Measurements from ENCODE around the gene ALS2CL.

Gene ALS2CL

DNA sequence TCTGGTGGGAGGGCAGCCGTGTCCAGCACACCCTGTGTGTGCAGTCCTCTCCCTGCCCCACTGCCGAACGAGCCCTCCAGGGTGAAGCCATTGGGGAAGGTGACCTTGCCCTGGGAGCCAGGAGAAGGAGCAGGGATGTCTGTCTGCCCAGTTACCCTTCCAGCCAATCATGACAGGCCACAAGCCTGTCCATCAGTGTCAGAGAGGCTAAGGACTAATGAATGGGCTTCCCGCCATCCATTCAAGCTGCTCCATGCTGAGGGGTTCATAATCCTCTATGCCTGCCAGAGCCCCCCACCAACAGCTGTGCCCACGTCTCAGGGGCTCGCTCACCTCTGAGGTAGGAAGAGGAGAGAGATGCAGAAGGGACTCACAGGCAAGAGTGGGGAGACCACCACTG lies 15.2 kb downstream of the ALS2CL start:
- no peak for DNase-seq (ENCODE audit: low spot score)

DNA sequence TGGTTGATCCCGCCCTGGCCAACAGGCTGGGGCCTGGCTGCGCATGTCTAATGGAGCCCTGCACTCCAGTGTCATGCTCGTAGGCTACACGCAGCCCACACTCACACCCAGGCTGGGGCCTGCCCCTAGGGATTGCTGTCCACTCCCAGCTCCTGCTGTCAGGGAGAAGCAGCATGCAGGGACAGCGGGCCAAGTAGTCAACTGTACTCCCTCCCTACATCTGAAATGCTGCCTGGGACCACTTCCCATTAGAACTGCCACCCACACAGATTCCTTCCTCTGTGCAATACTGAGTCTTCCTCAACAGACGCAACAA lies 16.1 kb downstream of the ALS2CL start:
- no peak for DNase-seq (ENCODE audit: low spot score)

DNA sequence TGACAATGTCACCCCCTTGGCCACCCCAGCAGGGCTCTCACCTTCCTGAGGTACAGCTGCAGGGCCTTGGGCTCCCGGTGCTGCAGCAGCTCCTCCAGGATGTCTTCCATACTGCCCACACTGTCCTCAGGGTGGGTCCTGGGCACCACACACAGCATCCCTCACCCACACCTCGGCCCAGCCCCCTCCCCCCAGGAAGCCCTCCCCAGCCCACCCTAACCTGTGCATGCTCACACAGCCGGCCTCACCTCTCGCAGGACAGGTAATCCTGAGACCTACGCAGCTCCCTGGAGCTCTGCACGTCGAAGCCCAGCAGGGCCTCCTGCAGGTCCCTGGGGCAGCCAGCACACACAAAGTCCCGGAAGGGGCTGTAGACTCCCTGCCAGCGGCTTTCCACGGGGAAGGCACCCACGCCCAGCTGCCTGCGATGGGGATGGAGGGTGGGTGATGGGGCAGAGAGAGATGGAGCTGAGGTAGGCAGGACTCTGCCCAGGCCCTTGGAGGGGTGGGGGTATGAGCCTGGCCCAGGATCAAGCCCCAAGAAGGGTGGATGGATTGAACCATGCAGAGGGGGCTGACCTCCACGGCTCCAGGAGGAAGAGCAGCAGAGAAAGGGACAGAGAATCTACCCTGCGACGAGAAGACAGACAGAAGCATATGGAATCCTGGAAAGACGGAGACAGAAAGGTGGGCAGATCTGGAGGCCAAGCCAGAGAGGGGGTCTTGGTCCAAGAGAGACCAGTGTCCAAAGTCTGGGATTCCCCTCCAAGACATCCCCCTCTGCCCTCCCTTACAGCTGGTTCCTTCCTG lies 16.7 kb downstream of the ALS2CL start:
- no peak for DNase-seq (ENCODE audit: low spot score)

DNA sequence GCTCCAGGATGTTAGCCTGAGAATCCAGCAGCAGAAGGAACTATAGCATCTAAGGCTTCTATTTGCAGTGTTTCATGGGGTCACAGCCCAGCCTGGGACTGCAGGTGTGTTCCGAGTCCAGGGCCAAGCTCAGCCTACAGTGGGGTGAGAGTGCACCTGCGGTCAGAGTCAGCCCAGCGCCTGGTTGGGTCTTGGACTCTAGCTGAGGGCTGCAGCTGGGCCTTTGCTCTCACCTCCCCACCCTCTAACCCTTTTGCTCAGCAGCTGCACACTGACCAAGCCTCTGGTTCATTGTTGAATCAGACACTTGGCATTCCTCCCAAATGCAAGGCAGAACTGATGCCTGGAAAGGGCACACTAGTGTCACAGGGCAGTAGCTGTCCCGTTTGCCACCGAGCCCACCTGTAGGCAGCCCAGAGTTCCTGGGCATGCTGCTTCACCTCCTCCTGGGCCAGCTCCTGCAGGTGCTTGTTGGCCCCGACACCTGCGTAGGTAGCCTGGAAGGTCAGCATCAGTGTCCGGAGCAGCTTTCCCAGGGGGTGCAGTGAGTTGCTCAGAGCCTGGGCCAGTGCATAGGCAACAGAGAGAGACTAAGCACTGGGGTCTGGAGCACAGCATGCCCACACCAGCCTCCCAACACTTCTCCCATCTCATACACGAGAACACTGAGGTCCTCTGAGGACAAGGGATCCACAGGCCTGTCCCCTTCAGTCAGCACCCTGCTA lies 17.5 kb downstream of the ALS2CL start:
- DNase-seq (ENCODE audit: low spot score) = no peak

DNA sequence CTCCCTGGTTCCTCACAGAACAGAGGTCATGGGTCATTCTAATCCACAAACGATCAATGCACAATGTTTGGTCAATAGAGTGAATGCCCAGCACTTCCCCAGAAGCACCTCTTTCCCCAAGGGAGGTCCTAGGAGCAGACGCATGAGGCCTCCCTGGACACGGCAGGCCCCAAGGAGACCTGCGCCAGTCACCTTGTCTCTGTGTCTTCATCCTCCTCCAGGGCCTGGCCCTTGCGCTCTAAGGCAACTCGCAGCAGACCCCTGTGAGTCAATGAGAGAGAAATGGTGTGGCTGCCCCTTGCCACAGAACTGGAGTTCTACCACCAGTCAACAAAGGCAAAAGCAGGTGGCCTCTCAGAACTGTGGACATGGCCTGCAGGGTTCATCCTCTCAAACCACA lies 18.1 kb downstream of the ALS2CL start:
- DNase-seq (ENCODE audit: low spot score) = no peak

DNA sequence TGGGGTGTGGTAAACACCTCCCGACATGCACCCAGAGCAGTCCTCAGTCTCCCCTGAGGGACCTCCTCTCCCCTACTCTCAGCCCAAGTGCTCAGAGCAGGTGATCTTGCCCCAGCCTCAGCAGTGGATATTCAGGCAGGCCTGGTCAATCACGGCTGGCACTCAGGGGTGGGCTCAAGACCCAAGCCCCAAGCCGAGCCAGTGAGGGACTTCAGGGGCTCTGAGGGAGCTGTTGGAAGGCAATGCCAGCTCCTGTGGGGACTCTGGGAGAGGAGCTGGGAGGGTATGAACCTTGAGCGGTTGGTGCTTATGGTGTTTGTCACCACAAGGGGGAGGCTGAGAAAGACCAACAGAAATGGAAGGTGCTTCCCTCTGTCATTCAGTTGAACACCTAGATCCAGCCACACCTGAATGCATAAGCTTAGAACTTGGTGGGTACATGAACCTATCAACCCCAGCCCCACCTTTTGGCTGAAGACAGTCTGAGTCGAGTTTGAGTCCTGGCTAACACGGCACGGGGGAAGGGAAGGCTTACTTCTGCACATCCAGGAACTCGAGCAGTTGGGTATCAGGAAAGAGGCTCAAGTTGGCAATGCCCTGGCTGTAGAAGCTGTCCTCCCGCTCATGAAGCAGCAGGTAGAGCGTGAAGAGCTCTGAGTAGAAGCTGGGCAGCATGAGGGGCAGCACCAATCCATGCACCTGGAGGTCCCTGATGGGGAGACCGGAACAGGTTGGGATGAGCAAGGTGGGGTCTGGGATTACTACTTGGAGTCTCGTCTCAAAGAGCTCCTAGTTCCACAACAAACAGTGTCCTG lies 19.2 kb downstream of the ALS2CL start:
- no peak for DNase-seq (ENCODE audit: low spot score)

DNA sequence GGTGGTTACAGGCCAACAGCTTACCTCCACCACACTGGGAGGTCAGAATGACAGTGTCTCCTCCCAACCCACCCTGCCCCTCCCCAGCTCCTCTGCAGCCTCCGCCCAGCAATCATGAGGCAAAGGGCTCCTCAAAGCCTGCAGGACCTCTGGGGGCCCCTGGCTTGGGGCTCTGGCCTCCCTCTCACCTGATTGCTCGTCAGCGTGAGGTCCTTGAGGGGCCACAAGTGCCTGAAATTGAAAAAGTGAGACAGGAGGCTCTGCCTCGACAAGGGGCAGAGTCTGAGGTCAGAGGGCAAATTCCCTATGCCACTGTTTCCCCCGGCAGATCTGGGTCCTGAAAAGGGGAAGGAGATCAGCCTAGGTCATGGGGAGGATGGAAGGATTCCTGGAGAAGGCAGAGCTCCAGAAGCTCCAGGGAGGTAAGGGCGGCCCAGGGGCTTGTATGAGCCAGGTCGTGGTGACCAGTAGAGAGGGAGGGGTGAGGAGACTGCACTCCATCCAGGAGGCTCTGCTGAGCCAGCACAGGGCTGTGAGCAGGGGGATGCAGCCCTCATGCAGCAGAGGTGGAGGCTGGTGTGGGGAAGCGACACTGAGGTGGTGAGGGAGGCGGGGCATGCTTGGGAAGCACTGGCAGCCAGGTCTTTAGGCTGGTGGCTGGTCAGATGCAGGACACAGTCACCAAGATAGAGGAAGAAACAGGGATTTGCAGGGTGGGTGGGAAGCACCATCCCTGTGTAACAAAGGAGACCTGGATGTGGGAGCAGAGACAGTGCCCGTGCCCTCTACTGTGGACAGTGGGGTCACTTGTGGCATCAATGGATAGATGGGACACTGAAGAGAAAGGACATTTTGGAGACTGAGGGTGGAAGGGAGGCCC lies 20.1 kb downstream of the ALS2CL start:
- no peak for DNase-seq (ENCODE audit: low spot score)

DNA sequence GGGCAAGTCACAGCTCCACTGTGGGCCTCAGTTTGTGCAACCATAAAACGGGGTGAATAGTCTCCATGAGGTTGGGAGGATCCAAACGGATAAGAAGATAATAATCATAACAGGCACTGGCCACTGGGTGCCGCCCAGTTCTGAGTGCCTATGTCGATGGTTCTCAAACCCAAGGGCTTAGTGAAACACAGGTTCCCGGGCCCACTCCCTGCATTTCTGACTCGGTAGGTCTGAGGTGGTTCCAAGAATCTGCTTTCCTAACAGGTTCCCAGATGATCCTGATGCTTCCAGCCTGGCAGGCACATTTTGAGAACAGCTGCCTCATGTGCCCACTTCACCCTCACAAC lies 21.2 kb downstream of the ALS2CL start:
- DNase-seq (ENCODE audit: low spot score) = no peak

DNA sequence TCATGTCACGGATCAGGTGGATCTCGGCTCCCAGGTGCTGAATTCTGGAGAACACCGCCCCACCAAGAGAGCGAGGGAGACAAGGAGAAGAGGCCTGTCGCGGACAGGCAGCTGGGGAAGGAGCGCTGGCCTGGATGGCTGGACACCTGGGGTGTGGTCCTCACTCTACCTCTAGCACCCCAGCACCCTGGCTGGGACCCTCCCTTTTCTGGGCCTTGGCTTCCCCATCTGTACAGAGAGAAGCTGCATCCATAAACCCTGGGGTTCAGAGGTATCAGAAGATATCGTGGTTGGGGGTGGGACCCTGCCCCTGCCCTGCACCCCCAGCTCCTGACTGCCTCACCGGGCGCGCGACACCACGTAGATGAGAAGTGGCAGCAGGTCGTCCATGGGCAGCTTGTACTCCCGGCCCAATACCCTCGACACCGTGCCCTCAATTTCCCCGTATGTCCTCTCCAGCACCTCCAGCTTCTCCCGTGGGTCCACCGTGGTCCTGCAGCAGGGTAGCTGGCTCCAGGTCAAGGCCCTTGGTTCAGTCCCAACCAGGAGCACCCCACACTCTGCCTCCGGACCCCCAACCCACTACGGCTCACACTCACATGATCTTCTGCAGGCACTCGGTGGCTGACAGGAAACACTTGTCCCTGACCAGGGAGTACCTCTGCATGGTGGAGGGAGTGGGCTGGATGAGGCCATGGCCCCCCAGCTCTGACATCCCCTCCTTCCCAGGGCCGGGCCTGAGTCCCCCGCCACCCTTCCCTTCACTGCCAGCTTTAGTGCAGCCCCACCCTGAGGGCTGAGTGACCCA lies 21.7 kb downstream of the ALS2CL start:
- DNase-seq (ENCODE audit: low spot score) = no peak

DNA sequence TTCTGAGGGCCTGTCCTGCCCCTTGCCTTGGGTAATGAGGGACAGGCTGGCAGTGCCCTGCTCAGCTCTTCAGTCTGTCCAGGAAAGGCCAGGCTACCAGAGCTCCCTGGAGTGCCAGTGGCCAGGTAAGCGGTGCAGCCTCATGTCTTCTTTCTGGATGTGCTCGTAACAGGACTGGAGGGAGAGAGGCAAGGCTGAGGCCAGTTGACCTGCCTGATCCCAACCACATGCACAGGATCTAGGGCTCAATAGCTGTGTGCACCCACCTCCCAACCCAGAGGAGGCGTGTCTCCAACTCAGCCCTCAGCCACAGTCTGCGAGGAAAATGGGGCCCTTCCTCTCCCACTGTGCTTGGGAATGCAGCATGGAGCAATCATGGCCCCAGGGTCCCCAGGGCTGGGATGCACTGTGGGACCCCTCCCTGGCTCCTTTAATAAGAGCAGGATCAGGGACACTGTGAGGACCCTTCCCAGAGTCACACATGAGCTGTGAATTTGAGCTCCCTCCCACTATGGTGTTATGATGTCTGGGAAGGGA lies 22.5 kb downstream of the ALS2CL start:
- no peak for DNase-seq (ENCODE audit: low spot score)

DNA sequence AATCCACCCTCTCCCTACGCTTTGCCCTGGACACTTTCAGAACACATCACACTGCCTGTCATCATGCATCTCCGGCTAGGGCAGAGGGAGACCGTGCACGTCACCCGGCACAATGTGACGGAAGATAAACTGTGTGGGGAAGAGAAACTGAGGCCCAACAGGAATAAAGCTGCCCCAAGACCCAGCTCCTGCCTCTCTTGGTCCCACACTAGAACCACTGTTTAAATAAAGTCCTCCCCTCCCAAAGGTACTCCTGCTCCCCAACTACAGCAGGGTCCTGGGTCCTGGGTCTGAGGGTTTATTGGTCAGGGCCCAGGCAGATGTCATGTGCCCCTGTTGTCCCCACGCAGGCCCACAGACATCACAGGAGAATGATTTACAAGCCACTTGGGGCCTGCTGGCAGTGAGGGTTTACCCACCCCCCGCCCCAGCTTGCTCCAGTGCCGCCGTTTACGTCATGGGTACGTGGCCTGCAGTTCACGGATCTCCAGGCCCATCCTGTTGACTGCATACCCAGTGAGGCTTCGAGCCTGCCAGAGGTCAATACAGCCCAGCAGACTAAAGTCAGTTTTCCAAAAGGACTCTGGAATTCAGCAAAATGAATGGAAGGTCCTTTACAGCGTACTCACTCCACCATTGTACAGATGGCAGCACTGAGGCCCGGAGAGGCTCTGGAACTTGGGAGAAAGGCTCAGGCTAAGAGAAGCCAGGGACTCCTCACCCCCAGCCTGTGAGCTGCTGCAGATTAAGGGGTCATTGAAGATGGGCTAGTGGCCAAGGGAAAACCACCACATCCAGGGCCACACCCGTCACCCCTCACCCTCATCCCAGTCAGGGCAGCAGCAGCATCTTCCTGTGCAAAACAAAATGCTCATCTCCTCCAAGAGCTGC lies 23.2 kb downstream of the ALS2CL start:
- DNase-seq (ENCODE audit: low spot score) = no peak

DNA sequence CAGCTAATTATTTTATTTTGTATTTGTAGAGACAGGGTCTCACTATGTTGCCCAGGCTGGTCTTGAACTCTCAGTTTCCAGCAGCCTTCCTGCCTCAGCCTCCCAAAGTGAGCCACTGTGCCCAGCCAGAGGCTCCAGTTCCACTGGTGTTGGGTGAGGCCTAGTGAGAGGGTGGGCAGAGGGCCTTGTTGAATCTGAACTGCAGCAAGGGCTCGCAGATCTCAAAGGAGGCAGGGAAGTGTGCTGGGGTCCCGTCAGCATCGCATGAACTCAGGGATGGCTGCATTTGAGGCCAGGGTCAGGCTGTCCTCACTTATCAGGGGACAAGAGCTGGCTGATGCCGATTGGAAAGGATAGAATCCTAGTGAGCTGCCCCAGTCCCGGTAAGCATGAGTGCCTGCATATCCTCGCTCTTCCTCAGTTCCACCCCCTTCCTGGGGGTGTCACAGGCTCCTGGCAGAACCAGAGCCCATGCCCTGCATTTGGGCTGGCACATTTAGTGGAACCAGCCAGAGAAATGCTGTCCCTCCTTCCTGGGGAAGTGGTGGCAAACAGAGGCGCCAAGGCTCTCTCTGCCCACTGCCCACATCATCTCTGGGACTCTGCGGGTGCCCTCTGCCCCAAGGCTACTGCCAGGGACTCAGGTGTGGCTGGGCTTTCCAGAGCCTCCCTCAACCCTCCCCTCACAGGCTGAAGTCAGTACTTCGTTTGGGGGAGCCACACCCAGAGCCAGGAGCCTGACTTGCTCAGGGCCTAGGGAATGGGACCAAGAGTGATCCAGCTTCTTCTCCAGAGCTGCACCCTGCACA lies 24.1 kb downstream of the ALS2CL start:
- no peak for DNase-seq (ENCODE audit: low spot score)

DNA sequence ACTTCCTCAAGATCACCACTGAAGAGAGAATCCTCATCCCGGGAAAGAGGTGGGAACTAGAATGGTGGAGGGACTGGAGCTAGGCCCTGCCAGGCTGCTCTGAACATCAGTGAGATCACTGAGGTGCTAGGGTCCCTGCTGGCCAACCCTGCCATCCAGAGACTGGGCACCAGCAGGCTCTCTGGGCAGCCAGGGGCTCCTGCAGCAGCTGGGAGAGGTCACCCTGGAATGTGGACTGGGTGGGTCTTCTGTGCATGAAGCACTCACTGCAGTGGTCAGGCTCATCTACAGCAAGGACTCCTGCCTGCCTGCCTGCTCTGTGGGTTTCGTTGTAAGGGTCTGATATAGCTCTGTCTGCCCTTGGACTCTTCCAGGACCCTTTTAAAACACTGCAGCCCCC lies 24.9 kb downstream of the ALS2CL start:
- DNase-seq (ENCODE audit: low spot score) = no peak

DNA sequence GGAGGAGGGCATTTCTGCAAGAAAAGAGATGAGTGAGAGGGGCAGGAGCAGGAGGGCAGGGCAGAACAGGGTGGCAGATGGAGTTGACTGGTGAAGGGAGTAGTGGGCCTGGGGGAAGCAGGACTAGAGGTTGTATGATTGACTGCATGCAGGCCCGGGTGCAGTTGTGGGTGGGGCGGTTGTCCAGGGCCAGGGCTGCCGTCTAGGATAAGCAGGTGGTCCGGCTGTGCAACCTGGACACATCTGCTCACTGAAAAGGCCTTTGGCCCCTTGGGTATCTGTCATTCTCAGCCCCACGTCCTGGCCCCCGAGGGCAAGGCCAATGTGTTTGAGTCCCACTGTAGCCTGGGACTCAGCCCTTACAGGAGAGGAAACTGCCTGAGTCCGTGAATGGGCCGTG lies 25.4 kb downstream of the ALS2CL start:
- no peak for DNase-seq (ENCODE audit: low spot score)

DNA sequence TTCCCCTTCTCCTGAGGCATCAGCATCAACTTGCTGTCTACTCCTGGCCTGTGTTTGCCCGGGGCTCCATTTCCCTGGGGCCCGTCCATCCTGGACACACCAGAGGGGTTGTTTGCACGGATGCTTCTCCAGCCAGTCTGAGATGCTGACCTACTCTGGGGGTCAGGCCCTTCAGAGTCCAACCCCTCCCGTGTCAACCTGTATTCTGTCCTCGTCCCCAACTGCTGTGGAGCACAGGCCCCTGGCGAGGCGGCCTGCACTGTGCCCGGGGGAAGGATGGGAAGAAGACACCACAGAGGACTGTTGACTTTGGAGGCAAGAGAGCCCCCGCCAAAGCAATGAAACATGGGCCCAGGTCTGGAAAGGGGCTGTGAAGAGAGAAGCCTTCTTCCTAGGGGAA lies 25.8 kb downstream of the ALS2CL start:
- no peak for DNase-seq (ENCODE audit: low spot score)

DNA sequence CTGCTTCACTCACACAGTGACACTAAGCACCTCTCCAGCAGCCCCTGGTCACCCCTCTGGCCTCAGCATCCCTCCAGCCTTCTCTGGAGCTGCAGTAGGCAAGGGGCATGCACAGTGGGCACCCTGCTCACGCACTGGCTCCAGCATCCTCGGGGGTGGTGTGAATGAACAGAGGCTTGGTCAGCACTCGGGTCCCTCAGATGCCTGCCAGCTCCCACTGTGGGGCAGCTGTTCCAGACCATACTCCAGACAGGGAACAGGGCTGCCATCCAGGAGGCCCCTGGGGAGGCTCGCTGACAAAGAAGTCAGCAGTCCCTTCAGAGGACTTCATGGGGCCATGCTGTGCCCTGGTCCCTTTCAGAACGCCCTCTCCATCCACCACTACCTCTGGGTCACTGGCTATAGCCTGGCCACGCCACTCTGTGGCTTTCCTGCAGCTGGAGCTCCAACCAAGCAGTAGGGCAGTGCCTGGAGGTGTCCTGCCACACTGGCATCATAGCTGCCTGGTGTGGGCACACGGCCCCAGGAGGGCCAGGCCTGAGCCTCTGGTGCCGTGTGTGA lies 26.3 kb downstream of the ALS2CL start:
- no peak for DNase-seq (ENCODE audit: low spot score)

DNA sequence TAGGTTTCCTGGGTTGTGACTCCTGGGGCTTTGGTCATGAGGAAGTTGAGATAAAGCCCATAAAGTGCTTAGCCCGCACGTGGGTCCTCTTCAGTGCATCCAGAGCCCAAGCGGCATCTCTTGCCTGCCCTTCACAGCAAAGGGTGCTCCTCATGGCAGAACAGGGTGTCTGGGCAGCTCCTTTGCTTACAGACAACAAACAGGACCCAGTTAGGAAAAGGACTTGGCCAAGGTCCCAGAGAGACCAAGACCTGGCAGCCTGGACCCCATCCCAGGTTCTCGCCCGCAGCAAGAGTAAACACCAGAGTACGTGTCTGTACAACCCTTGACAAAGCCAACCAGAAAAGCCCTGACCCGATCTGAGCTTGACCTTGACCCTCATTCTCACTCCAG lies 27.0 kb downstream of the ALS2CL start:
- DNase-seq (ENCODE audit: low spot score) = no peak

DNA sequence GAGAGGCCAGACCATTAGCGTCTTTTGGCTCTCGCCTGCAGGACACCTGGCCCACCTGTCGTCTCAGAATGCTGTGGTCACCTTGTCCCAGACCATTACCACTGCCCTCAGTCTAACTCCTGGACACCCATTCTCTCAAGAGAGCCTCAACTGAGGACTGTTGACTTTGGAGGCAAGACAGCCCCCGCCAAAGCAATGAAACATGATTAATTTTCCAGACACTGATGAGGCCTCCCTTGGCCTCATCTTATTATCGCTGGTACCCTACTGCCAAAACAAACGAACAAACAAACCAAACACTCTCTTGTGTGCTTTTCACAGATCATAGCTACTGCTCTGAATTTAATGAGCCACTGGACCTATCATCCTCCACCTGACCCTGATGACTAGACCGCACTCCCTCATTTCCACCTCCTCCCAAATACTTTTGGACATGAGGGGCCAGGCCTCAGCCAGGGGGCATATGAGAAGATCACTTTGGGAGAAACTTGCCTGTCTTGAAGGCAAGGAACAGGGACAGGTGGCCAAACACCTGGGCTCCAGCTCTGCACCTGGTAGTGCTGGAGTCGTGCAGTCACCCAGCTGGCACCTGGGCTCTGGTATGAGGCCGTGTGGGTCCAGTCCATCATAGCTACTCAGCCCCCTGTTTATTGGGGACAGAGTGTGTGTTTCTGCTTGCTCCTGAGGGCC lies 27.6 kb downstream of the ALS2CL start:
- no peak for DNase-seq (ENCODE audit: low spot score)

Measured in CD4-positive, alpha-beta T cell treated with Interleukin-15 for 4 hours (primary cell).